Chondrocyte (in vitro differentiated cells): ENCODE measurements around the gene PRKAG2. TPM values are rescaled to one million over a fixed set of nuclear protein-coding genes. Genes with fewer than 3 reads are reported as not detected.

ENCODE experiments used
- DNase-seq: peaks from one replicate; pipeline ENCODE4 v3.0.0; 2021; ENCODE audit warnings: mixed read lengths, low spot score
- H3K27ac Mint-ChIP-seq: one replicate; pipeline ENCODE4 v1.8.0; 2021; ENCODE audit warnings: mild to moderate bottlenecking, moderate library complexity, mixed read lengths; ENCODE audit not compliant: unreplicated experiment
- H3K27me3 Mint-ChIP-seq: 2 replicates; pipeline ENCODE4 v1.8.0; 2021; ENCODE audit warnings: low read depth, mixed read lengths
- H3K36me3 Mint-ChIP-seq: 2 replicates; pipeline ENCODE4 v1.8.0; 2021; ENCODE audit warnings: low read depth, mixed read lengths
- H3K4me1 Mint-ChIP-seq: 2 replicates; pipeline ENCODE4 v1.8.0; 2021; ENCODE audit warnings: low read depth, mild to moderate bottlenecking, mixed read lengths
- H3K4me3 Mint-ChIP-seq: one replicate; pipeline ENCODE4 v1.8.0; 2021; ENCODE audit warnings: mild to moderate bottlenecking, moderate library complexity, mixed read lengths; ENCODE audit not compliant: unreplicated experiment
- H3K9me3 Mint-ChIP-seq: 2 replicates; pipeline ENCODE4 v1.8.0; 2021; ENCODE audit warnings: low read depth, mixed read lengths
- CTCF ChIP-seq: fragments of 200-600 bp; sonication (generic); IDR thresholded peaks from 2 replicates; pipeline ENCODE4 v1.5.0; 2021; ENCODE audit warnings: antibody characterized with exemption, mild to moderate bottlenecking, moderate library complexity
- total RNA-seq: library from RNA; stranded (reverse); gene quantifications from 3 replicates; pipeline ENCODE4 v1.2.1, GENCODE V29; 2021

The PRKAG2 gene
- total RNA-seq, 1 donor from 2014 or later = 35.4 TPM

- H3K4me1 Mint-ChIP-seq = peaks cover 5% of the 10 kb centered on the region
- H3K27me3 Mint-ChIP-seq = peaks cover 24% of the 10 kb centered on the region
- H3K27ac Mint-ChIP-seq = no peak overlapping the region
- no peak overlapping the region for H3K4me3 Mint-ChIP-seq
- H3K9me3 Mint-ChIP-seq = peaks cover 3% of the 10 kb centered on the region
- peak; percentile 51 for DNase-seq
- TF ChIP-seq CTCF = no peak
- no peaks in the 10 kb centered on the region for H3K36me3 Mint-ChIP-seq
These were observed 52.5 kb downstream of the PRKAG2 start for GRCh38 chr7:151824373-151824933.

GRCh38 chr7:151823566-151824372, 53.1 kb downstream of the PRKAG2 start:
- no peak for TF ChIP-seq CTCF
- no peak overlapping the region for H3K27ac Mint-ChIP-seq
- DNase-seq = peak; percentile 26
- H3K9me3 Mint-ChIP-seq = no peaks in the 10 kb centered on the region
- no peak overlapping the region for H3K4me3 Mint-ChIP-seq
- H3K27me3 Mint-ChIP-seq = peaks cover 26% of the 10 kb centered on the region
- H3K4me1 Mint-ChIP-seq = peaks cover 5% of the 10 kb centered on the region
- no peaks in the 10 kb centered on the region for H3K36me3 Mint-ChIP-seq

- TF ChIP-seq CTCF = no peak
- Mint-ChIP-seq H3K4me1 (peaks cover 5% of the 10 kb centered on the region), H3K27ac (no peak overlapping the region), H3K27me3 (peaks cover 23% of the 10 kb centered on the region), H3K9me3 (no peaks in the 10 kb centered on the region), H3K4me3 (no peak overlapping the region), H3K36me3 (no peaks in the 10 kb centered on the region)
- DNase-seq = peak; percentile 38
These were observed 54.3 kb downstream of the PRKAG2 start for GRCh38 chr7:151822541-151823181.

- H3K9me3 Mint-ChIP-seq = no peaks in the 10 kb centered on the region
- peaks cover 26% of the 10 kb centered on the region for H3K27me3 Mint-ChIP-seq
- no peaks in the 10 kb centered on the region for H3K36me3 Mint-ChIP-seq
These were observed 54.9 kb downstream of the PRKAG2 start for GRCh38 chr7:151821806-151822540.

More at GRCh38 chr7:151821806-151822540, 54.9 kb downstream of the PRKAG2 start:
- Mint-ChIP-seq H3K4me3 (no peak overlapping the region), H3K4me1 (peaks cover 5% of the 10 kb centered on the region), H3K27ac (no peak overlapping the region)
- peak; percentile 65 for DNase-seq
- TF ChIP-seq CTCF = no peak
